HepG2 (cell line): Measurements from ENCODE around the gene FMNL1. TPM values are rescaled to one million over a fixed set of nuclear protein-coding genes. Genes with fewer than 3 reads are reported as not detected.
A peak's percentile ranks its signal among the peaks of the same experiment; 100 is the strongest.

Source experiments
- ARID2 ChIP-seq: sonication (generic); formaldehyde crosslinking; IDR thresholded peaks from 2 replicates; pipeline ENCODE4 v1.8.1; 2022; ENCODE audit warnings: mild to moderate bottlenecking, missing genetic modification reagents, borderline replicate concordance
- CREB1 ChIP-seq, 2 experiments: fragments of 450-650 bp in 1 of 2; IDR thresholded peaks; 2 replicates each; pipeline ENCODE4 v1.6.1; 2016 to 2017; ENCODE audit warnings: control low read depth in 1 of 2, mild to moderate bottlenecking in 1 of 2, missing compliant biosample characterization in 1 of 2, missing genetic modification characterization in 1 of 2
- FOXO4 ChIP-seq: sonication (generic); formaldehyde crosslinking; conservative IDR thresholded peaks from 2 replicates; pipeline ENCODE4 v1.8.1; 2023; ENCODE audit warnings: missing genetic modification reagents
- GATAD2A ChIP-seq: IDR thresholded peaks from 2 replicates; pipeline ENCODE4 v1.6.1; 2016
- KAT2B ChIP-seq: fragments of 150-350 bp; IDR thresholded peaks from 2 replicates; pipeline ENCODE4 v1.6.1; 2014; ENCODE audit warnings: low read depth, low read length, borderline replicate concordance
- KAT7 ChIP-seq: IDR thresholded peaks from 2 replicates; pipeline ENCODE4 v1.6.1; 2018; ENCODE audit warnings: borderline replicate concordance, missing compliant biosample characterization
- KDM2A ChIP-seq: sonication (generic); formaldehyde crosslinking; IDR thresholded peaks from 2 replicates; pipeline ENCODE4 v1.4.0; 2020; ENCODE audit warnings: low read depth, missing genetic modification reagents, borderline replicate concordance
- MAF1 ChIP-seq: sonication (generic); formaldehyde crosslinking; IDR thresholded peaks from 2 replicates; pipeline ENCODE4 v1.5.0; 2020; ENCODE audit warnings: missing genetic modification reagents, borderline replicate concordance
- MEIS1 ChIP-seq: sonication (generic); formaldehyde crosslinking; IDR thresholded peaks from 2 replicates; pipeline ENCODE4 v1.9.0; 2021; ENCODE audit warnings: mild to moderate bottlenecking, missing genetic modification reagents, moderate library complexity, borderline replicate concordance
- MLXIP ChIP-seq: sonication (generic); formaldehyde crosslinking; IDR thresholded peaks from 2 replicates; pipeline ENCODE4 v1.9.0; 2021; ENCODE audit warnings: missing genetic modification reagents, borderline replicate concordance
- MXI1 ChIP-seq: IDR thresholded peaks from 3 replicates; pipeline ENCODE4 v1.6.1; 2012; ENCODE audit warnings: low read depth, low read length, inconsistent platforms, borderline replicate concordance
- NCOA2 ChIP-seq: sonication (generic); formaldehyde crosslinking; IDR thresholded peaks from 2 replicates; pipeline ENCODE4 v1.8.0; 2022; ENCODE audit warnings: inconsistent platforms
- SALL2 ChIP-seq: sonication (generic); formaldehyde crosslinking; IDR thresholded peaks from 2 replicates; pipeline ENCODE4 v1.8.1; 2023; ENCODE audit warnings: mild to moderate bottlenecking, missing genetic modification reagents, inconsistent platforms
- SMARCC2 ChIP-seq: fragments of 450-650 bp; IDR thresholded peaks from 2 replicates; pipeline ENCODE4 v1.6.1; 2017; ENCODE audit warnings: antibody characterized with exemption, mild to moderate bottlenecking
- SMARCE1 ChIP-seq: fragments of 450-650 bp; IDR thresholded peaks from 2 replicates; pipeline ENCODE4 v1.6.1; 2017; ENCODE audit warnings: borderline replicate concordance
- ZFP36 ChIP-seq: fragments of 150-350 bp; IDR thresholded peaks from 2 replicates; pipeline ENCODE4 v1.6.1; 2018; ENCODE audit warnings: borderline replicate concordance, low read length, low read depth; ENCODE audit not compliant: partially characterized antibody
- ZNF121 ChIP-seq: sonication (generic); formaldehyde crosslinking; IDR thresholded peaks from 2 replicates; pipeline ENCODE4 v1.5.0; 2020; ENCODE audit warnings: mild to moderate bottlenecking, missing genetic modification reagents
- ZNF253 ChIP-seq: sonication (generic); formaldehyde crosslinking; IDR thresholded peaks from 2 replicates; pipeline ENCODE4 v1.8.0; 2022; ENCODE audit warnings: mild to moderate bottlenecking, missing genetic modification reagents, borderline replicate concordance
- ZNF691 ChIP-seq: sonication (generic); formaldehyde crosslinking; IDR thresholded peaks from 2 replicates; pipeline ENCODE4 v1.4.0; 2020; ENCODE audit warnings: missing genetic modification reagents, low read depth, mild to moderate bottlenecking, borderline replicate concordance
- ZNF878 ChIP-seq: sonication (generic); formaldehyde crosslinking; IDR thresholded peaks from 2 replicates; pipeline ENCODE4 v1.8.1; 2023; ENCODE audit warnings: mild to moderate bottlenecking, missing genetic modification reagents, moderate library complexity
- ZXDC ChIP-seq: sonication (generic); formaldehyde crosslinking; IDR thresholded peaks from 2 replicates; pipeline ENCODE4 v1.5.0; 2020; ENCODE audit warnings: mild to moderate bottlenecking, missing genetic modification reagents
- ZZZ3 ChIP-seq: sonication (generic); formaldehyde crosslinking; IDR thresholded peaks from 2 replicates; pipeline ENCODE4 v1.4.0; 2020; ENCODE audit warnings: missing genetic modification reagents, mild to moderate bottlenecking, borderline replicate concordance
- polyA plus RNA-seq, 8 experiments: library from polyadenylated mRNA; depleted of rRNA in 3 of 8; stranded (reverse) in 7 of 8; unstranded in 1 of 8; fragments of >200 nt; fragmentation: Illumina TruSeq in 4 of 8; extraction: Trizol in 4 of 8; gene quantifications; 2 replicates each; pipeline versions ENCODE4 v1.2.1 to v1.2.3, GENCODE V29; 2011 to 2016; ENCODE audit warnings: low read depth in 4 of 8, missing spikeins in 1 of 8, mixed read lengths in 1 of 8; ENCODE audit not compliant: insufficient read depth in 1 of 8
- total RNA-seq, 5 experiments: library from RNA; depleted of rRNA; stranded (reverse); fragments of >200 nt; fragmentation: Illumina TruSeq; extraction: Trizol; gene quantifications; 2 replicates each; pipeline ENCODE4 v1.2.3, GENCODE V29; 2016; ENCODE audit warnings: low read depth in 1 of 5

Gene FMNL1
- total and polyA plus RNA-seq, 2 of the 13 experiments (the other 11 are each of a cell fraction or from before 2014, with no cell fraction given), result 0.53 to 0.70 TPM

GRCh38 chr17:45247429-45248131 is 25.9 kb downstream of the FMNL1 start (continued):
- TF ChIP-seq MLXIP (CRISPR knock-in tag) (no peak), KDM2A (CRISPR knock-in tag) (peak; percentile 90; the same call in 1 of the 2 replicates), MAF1 (CRISPR knock-in tag) (no peak), SMARCE1 (no peak), ZNF691 (CRISPR knock-in tag) (no peak), ZZZ3 (CRISPR knock-in tag) (no peak), ZNF121 (CRISPR knock-in tag) (0 out of 2 replicates have a peak, but pooled peaks have one; percentile 24), MXI1 (no peak; the same call in 2 of the 3 replicates), KAT2B (no peak), ARID2 (CRISPR knock-in tag) (peak; percentile 67; the same call in 1 of the 2 replicates), FOXO4 (CRISPR knock-in tag) (no peak), SALL2 (CRISPR knock-in tag) (peak; percentile 86; the same call in 1 of the 2 replicates), CREB1 (IDR thresholded peaks at IDR 0.05) (peak; percentile 81), CREB1 (CRISPR knock-in tag; IDR thresholded peaks at IDR 0.05) (peak; percentile 78), ZNF253 (CRISPR knock-in tag) (no peak), MEIS1 (CRISPR knock-in tag) (no peak), NCOA2 (CRISPR knock-in tag) (0 out of 2 replicates have a peak, but pooled peaks have one; percentile 11), GATAD2A (no peak; the same call in 1 of the 2 replicates), ZXDC (CRISPR knock-in tag) (no peak), ZFP36 (no peak), KAT7 (CRISPR knock-in tag) (no peak), ZNF878 (CRISPR knock-in tag) (no peak; the same call in 1 of the 2 replicates), SMARCC2 (no peak)
